K562 (cell line): Measurements from ENCODE around the gene BCL2L12. TPM values are rescaled to one million over a fixed set of nuclear protein-coding genes. Genes with fewer than 3 reads are reported as not detected.

Experiments
- ATF4 ChIP-seq: fragments of 450-650 bp; formaldehyde crosslinking; IDR thresholded peaks from 2 replicates; pipeline ENCODE4 v1.4.0; 2022; ENCODE audit warnings: mild to moderate bottlenecking, moderate library complexity
- BHLHE40 ChIP-seq: IDR thresholded peaks from 2 replicates; pipeline ENCODE4 v1.6.1; 2011; ENCODE audit warnings: low read length, improper control_type of control experiment
- CBX5 ChIP-seq: IDR thresholded peaks from 2 replicates; pipeline ENCODE4 v1.6.1; 2014; ENCODE audit warnings: low read depth, borderline replicate concordance
- E4F1 ChIP-seq: fragments of 250-450 bp; sonication (Bioruptor Pico); IDR thresholded peaks from 2 replicates; pipeline ENCODE4 v1.5.0; 2021; ENCODE audit warnings: mild to moderate bottlenecking, borderline replicate concordance
- EGR1 ChIP-seq: fragments of 450-650 bp; conservative IDR thresholded peaks from 2 replicates; pipeline ENCODE4 v1.6.1; 2017; ENCODE audit warnings: mild to moderate bottlenecking
- ERF ChIP-seq: fragments of 450-650 bp; formaldehyde crosslinking; IDR thresholded peaks from 2 replicates; pipeline ENCODE4 v1.4.0; 2020; ENCODE audit warnings: mild to moderate bottlenecking, mixed read lengths
- FOXK2 ChIP-seq, 2 experiments: fragments of 450-650 bp; IDR thresholded peaks in 1 of 2; conservative IDR thresholded peaks in 1 of 2; 2 replicates each; pipeline ENCODE4 v1.6.1; 2016; ENCODE audit warnings: low read depth in 2 of 2, mild to moderate bottlenecking in 1 of 2
- GTF3C2 ChIP-seq: IDR thresholded peaks from 3 replicates; pipeline ENCODE4 v1.6.1; 2011; ENCODE audit warnings: borderline replicate concordance, mild to moderate bottlenecking, moderate library complexity; ENCODE audit not compliant: insufficient read length; ENCODE audit errors: extremely low read depth
- MXD1 ChIP-seq: fragments of 250-450 bp; sonication (Bioruptor Pico); IDR thresholded peaks from 2 replicates; pipeline ENCODE4 v1.8.0; 2021; ENCODE audit warnings: borderline replicate concordance, mild to moderate bottlenecking, moderate library complexity; ENCODE audit not compliant: poor library complexity, severe bottlenecking
- NCOA6 ChIP-seq: fragments of 450-650 bp; IDR thresholded peaks from 2 replicates; pipeline ENCODE4 v1.6.1; 2017; ENCODE audit warnings: mild to moderate bottlenecking
- PHB ChIP-seq: fragments of 250-450 bp; sonication (Bioruptor Pico); IDR thresholded peaks from 2 replicates; pipeline ENCODE4 v1.5.0; 2021
- TEAD4 ChIP-seq, 2 experiments: sonication (generic) in 1 of 2; formaldehyde crosslinking in 1 of 2; IDR thresholded peaks; 2 replicates each; pipeline versions ENCODE4 v1.6.1 to v1.8.0; 2012 to 2022; ENCODE audit warnings: borderline replicate concordance in 1 of 2, inconsistent platforms in 1 of 2, low read length in 1 of 2, mild to moderate bottlenecking in 1 of 2, missing genetic modification reagents in 1 of 2
- ZNF23 ChIP-seq: fragments of 250-450 bp; sonication (Bioruptor Pico); IDR thresholded peaks from 2 replicates; pipeline ENCODE4 v1.4.0; 2020; ENCODE audit warnings: mild to moderate bottlenecking
- ZNF766 ChIP-seq: fragments of 200-800 bp; sonication (Bioruptor generic); conservative IDR thresholded peaks from 2 replicates; pipeline ENCODE4 v1.6.1; 2016; ENCODE audit warnings: missing genetic modification characterization, missing compliant biosample characterization
- polyA plus RNA-seq, 8 experiments: library from polyadenylated mRNA; depleted of rRNA in 4 of 8; stranded (reverse) in 5 of 8; unstranded in 3 of 8; fragments of >200 nt; fragmentation: Nextera tagmentation in 2 of 8; fragmentation: Illumina TruSeq in 1 of 8; extraction: Ambion mirVana in 2 of 8; extraction: Trizol in 1 of 8; gene quantifications; 2 replicates each; pipeline versions ENCODE4 v1.2.1 to v1.2.3, GENCODE V29; 2011 to 2014; ENCODE audit warnings: inconsistent platforms in 1 of 8, missing spikeins in 1 of 8
- total RNA-seq, 7 experiments: library from RNA; depleted of rRNA in 6 of 7; stranded (reverse); fragments of >200 nt in 6 of 7; fragmentation: Illumina TruSeq in 2 of 7; extraction: Trizol in 2 of 7; gene quantifications; 2 replicates each; pipeline versions ENCODE4 v1.2.1 to v1.2.3, GENCODE V29; 2011 to 2021; ENCODE audit warnings: low replicate concordance in 1 of 7
- TF ChIP-seq, protein P1 (sequence below): fragments of 250-450 bp; sonication (Bioruptor Pico); IDR thresholded peaks from 2 replicates; pipeline ENCODE4 v1.5.1; 2021; ENCODE audit warnings: mild to moderate bottlenecking

The BCL2L12 gene
- total and polyA plus RNA-seq, 9 of the 15 experiments (the other 6 are each of a cell fraction or from before 2014, with no cell fraction given) = 7.4 to 263 (median 81.2) TPM

DNA sequence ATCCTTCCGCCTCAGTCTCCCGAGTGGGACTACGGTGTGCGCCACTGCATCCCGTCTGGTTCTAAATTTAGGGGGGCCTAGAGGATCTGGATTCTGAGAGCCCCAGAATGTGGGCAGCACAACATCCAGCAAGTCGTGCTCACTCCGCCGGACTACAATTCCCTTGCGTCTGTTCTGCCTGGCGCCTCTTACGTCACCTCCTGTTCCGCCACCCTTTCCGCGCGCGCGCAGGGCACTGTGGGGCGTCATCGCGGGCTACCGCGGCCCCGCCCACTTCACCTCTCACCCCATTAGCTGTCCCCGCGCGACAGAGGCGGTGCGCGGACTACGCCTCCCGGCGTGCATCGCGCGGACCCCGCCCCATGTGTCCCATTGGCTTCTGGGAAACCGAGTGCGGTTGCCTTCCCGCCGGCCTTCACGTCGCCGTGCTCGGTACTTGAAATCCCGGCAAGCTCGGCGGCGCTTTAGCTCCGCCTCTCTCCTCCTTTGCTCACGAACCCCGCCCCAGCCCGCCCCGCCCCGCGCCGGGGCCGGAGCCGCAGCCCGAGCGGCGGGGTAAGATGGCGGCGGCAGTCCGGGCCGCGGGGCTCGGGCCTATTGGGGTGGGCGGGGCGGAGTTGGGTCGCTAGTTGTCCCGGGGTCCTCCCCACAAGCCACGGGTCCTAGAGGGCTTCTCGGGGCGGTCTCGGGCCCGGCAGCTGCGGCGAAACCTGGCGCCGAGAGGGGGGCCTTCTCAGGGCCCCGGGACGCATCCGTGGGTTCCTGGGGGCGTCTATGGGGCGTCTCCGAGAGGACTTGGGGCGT lies 23.8 kb upstream of the BCL2L12 start, which contains the start of gene SCAF1 (continued):
- TF ChIP-seq, protein P1, sequence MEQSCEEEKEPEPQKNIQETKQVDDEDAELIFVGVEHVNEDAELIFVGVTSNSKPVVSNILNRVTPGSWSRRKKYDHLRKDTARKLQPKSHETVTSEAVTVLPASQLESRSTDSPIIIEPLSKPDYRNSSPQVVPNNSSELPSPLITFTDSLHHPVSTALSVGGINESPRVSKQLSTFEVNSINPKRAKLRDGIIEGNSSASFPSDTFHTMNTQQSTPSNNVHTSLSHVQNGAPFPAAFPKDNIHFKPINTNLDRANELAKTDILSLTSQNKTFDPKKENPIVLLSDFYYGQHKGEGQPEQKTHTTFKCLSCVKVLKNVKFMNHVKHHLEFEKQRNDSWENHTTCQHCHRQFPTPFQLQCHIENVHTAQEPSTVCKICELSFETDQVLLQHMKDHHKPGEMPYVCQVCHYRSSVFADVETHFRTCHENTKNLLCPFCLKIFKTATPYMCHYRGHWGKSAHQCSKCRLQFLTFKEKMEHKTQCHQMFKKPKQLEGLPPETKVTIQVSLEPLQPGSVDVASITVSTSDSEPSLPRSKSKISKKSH (CRISPR knock-in tag) = no peak
- peak; percentile 49; the same call in 1 of the 2 replicates for TF ChIP-seq BHLHE40
- TF ChIP-seq MXD1 (CRISPR knock-in tag) = no peak
- no peak for TF ChIP-seq ERF (CRISPR knock-in tag)
- TF ChIP-seq CBX5 = no peak
- TF ChIP-seq ZNF23 (CRISPR knock-in tag) = no peak
- TF ChIP-seq ZNF766 (CRISPR knock-in tag) = peak; percentile 97
- TF ChIP-seq TEAD4 (IDR thresholded peaks at IDR 0.05; ENCODE audit: low read length) = no peak; the same call in 1 of the 2 replicates
- TF ChIP-seq TEAD4 (CRISPR knock-in tag; IDR thresholded peaks at IDR 0.05; ENCODE audit: borderline replicate concordance) = no peak
- no peak for TF ChIP-seq ATF4
- no peak for TF ChIP-seq NCOA6
- peak in 1 of 2 experiments; percentile 61; a peak in 2 of 4 replicates for TF ChIP-seq FOXK2 (conservative IDR thresholded peaks at IDR 0.05 in 1 of 2, IDR thresholded peaks at IDR 0.05 in 1 of 2; ENCODE audit: low read depth in 2 of 2)
- 0 out of 2 replicates have a peak, but pooled peaks have one; percentile 43 for TF ChIP-seq PHB
- no peak for TF ChIP-seq GTF3C2
- TF ChIP-seq E4F1 (CRISPR knock-in tag) = no peak
- TF ChIP-seq EGR1 = no peak; the same call in none of the 2 replicates
